HG03135 (cell line): ENCODE results near the gene MID1.

Source experiments
- ATAC-seq: cut with Tn5 transposase; IDR thresholded peaks from one replicate; pipeline ENCODE4 v1.9.1; 2021; ENCODE audit warnings: mild to moderate bottlenecking, moderate library complexity; ENCODE audit not compliant: unreplicated experiment

The MID1 gene, protein sequence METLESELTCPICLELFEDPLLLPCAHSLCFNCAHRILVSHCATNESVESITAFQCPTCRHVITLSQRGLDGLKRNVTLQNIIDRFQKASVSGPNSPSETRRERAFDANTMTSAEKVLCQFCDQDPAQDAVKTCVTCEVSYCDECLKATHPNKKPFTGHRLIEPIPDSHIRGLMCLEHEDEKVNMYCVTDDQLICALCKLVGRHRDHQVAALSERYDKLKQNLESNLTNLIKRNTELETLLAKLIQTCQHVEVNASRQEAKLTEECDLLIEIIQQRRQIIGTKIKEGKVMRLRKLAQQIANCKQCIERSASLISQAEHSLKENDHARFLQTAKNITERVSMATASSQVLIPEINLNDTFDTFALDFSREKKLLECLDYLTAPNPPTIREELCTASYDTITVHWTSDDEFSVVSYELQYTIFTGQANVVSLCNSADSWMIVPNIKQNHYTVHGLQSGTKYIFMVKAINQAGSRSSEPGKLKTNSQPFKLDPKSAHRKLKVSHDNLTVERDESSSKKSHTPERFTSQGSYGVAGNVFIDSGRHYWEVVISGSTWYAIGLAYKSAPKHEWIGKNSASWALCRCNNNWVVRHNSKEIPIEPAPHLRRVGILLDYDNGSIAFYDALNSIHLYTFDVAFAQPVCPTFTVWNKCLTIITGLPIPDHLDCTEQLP

DNA sequence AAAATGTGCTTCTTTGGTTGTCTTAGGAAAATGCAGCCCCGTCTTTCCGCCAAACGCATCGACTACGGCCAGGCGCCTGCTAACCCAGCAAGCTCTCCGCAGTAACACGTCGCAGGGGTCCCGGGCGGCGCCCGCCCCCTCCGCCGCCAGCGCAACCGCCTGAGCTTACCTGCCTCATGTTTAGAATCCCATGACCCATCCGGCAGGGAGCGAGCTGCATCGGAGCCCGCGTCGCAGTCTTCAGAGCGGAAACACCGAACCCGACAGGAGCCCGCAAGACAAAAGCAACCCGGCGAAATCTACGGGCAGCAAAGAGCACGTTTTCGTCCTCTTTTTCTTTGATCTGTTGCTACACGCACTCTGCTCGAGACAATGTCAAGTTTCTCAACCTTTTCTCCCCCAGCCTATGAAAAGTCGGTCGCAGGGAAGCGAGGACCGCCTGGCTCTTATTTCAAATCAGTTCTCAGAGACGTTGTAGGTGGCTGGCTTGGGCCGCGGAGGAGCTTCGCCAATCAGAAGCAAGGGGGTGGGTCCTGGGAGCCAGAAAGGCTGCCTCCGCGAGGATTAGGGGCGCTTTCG is at the start of gene MID1:
MID1 (minus strand) TSS at position 465 of the 579 bp plus-strand sequence. CDS start 53,038 bp downstream, outside the sequence.
- no peak for ATAC-seq

DNA sequence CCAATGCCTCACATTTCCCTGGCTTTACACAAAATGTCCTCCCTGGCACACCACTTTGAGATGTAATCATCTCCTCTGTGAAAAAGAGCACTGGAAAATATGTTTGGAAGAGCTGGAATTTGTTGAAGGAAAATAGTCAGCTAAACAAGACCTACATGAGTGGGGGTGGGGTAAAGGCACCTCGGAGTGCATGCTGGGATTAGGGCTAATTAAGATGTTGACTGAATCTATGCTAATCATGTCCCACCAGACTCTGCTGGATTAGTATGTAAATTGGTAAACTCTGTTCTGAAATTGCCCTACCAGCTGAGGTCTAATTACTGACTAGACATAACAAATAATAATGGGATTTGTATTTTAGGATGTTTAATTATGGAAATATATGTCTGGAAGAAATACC is 46.8 kb upstream of the MID1 start:
- ATAC-seq = no peak

DNA sequence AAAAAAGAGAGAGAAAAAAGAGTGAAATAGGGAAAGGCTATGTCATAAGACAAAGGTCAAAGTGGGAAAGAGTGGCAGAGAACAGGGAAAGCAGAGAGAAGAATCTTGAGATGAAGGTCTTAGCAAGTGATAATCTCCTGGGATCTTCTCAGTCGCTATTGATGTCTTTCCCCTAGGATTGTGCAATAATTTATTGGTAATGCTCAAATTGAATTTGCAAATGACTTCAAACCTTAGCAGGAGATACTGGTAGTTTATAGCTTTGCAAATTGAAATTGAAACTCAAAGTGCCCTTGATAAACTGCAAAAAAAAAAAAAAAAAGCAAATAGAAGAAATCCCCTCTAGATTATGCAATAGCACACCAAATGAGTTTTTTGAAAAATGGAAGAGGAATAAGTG is 45.7 kb upstream of the MID1 start:
- ATAC-seq = no peak

DNA sequence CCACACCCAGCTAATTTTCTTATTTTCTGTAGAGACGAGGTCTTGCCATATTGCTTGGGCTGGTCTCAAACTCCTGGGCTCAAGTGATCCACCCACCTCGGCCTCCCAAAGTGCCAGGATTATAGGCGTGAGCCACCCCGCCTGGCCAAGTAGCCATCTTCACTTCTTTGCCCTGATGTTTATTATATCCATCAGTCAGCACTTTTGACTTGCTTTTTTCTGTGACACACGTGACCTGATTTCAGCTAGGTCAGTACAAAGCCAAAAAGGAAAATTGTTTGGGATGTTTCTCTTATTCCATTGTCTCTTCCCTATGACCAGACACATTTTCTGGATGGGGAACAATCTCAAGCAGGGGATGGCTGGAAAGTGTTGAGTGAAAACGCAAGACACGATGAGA is 45.3 kb upstream of the MID1 start:
- ATAC-seq = no peak

DNA sequence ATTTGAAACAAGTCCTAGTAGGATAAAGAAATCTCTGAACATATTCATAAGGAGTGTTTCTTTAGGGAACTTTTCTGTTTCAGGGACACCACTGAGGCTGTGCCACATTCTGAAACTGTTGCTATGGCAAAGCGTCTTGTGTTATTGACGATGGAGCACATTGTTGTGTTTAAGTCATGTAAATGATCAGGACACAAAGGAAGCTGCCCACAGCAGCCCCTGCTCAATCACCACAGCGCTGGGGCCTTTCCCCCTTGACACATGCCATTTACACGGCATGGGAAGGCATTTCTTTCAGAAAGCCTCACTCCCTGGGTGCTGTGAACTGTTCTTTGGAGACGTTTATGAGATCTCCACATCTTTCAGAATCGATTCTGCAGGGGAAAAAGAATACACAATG is 39.8 kb upstream of the MID1 start:
- no peak for ATAC-seq

DNA sequence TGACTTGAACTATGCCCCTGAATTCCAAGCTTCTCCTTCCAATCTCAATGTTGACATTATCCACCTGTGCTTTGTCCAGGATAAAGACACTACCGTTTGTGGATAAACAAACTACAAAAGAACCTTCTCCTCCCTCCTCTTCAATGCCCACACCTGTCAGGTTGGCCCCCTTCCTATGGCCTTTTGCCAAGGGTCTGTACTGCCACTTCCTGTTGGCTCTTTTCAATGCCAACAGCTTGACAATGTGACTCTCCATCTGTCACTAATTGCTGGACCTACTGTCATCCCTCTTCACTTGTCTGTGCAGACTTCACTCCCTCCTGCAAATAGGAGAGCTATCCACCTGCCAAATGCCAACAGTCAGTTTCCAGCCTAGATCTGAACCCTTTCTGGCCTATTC is 35.8 kb upstream of the MID1 start:
- no peak for ATAC-seq

DNA sequence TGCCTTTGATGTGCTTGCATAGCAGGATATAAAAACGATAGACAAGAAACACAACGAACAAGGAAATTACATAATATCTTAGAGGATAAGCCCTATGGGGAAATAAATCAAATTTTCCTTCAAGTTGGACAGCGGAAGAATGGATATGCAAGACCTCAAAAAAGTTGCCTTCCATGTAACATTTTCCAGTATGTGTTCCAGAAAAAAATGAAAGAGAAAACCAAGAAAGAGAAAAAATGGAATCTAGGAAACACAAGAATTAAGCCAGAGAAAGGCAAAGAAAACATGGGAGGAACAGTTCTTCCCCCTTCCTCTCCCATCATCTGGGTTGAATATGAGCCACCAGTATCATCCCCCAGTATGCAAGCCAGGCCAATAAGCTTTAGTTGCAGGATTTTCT is 34.6 kb upstream of the MID1 start:
- no peak for ATAC-seq

DNA sequence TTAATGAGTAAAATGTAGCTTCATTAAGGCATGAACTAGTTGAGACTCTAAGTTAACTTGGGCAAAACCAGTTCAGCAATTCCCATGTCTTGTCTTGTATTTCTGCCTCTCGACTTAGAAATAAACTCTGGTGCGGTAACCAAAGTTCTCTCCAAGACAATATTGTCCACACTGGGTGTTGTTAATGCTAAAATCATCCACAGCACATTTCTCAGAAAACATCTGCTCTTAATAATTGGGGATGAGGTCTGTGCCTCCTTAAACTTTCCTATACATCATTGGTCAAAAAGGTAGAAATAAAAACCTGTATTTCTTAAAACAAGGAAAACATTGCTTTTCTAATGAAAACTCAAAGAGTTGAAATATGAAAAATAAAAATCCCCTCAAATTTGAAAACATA is 32.9 kb upstream of the MID1 start:
- ATAC-seq = no peak

DNA sequence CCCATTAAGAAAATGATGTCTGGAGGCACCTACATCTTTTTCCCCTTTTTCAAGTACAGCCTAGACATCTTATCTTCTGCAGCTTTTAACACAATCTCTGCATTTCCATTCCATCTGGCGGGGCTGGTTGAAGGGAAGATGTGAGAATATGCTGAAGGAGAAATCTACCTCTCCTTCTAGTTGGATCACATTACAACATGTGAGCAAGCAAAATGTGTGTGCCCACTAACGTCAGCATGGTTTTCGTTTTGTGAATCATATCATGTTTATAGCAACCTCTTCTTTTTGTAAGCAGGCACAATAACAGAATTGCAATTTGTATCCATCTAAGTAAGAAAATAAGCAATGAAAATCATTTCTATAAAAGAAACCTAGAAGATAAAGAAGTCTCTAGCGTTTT is 28.9 kb upstream of the MID1 start:
- ATAC-seq = no peak

DNA sequence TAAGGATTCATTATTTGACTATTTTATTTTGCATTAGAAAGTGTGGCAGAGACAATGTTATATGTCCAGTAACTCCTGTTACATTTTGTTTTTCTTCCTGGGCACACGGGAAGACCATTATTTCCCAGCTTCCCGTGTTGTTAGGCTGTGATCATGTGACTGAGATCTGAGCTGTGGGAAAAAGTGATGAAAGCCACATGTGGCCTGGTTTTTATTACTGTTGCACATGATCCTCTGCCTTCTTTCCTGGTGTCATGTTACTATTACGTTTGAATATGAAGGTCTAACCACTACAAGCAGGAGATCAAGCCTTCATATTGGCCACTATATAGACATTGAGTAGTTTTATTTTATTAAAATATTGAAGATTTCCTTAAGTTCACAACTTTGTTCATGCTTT is 28.2 kb upstream of the MID1 start:
- ATAC-seq = no peak

DNA sequence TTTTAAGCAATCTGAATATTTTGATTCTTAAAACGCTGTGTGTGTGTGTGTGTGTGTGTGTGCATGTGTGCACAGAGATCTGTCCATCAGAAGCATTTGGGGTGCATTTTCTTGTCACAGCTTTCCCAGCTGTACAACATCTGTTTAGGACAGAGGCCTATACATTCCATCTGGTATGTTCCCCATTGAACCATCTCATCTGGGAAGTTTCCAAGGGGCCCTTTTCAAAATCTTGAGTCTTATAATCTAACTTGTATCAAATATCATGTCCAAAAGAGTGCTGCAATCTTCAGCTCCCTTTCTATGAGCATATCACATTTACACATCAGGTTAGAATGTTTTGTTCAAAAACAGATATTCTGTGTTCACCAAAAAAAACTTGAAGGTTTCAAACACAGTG is 16.5 kb upstream of the MID1 start:
- no peak for ATAC-seq

DNA sequence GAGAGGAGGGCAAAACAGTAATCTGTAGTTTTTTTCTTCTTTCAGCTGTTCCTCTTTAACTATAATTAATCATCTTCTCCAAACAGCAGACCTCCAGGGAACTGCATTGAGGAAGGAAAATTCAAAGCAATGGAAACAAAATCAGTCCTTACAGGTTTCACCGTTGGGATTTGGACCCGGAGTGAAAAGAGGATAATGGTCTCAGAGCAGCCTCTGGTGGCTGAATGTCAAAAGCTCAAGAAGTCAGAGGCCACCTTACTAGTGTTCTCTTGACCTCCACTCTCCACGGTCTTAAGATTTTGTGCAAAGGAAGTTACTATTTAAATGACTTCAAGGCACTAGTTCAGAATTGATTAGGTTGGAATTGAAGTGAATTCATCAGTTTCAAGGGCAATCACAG is 16.0 kb upstream of the MID1 start:
- ATAC-seq = no peak

DNA sequence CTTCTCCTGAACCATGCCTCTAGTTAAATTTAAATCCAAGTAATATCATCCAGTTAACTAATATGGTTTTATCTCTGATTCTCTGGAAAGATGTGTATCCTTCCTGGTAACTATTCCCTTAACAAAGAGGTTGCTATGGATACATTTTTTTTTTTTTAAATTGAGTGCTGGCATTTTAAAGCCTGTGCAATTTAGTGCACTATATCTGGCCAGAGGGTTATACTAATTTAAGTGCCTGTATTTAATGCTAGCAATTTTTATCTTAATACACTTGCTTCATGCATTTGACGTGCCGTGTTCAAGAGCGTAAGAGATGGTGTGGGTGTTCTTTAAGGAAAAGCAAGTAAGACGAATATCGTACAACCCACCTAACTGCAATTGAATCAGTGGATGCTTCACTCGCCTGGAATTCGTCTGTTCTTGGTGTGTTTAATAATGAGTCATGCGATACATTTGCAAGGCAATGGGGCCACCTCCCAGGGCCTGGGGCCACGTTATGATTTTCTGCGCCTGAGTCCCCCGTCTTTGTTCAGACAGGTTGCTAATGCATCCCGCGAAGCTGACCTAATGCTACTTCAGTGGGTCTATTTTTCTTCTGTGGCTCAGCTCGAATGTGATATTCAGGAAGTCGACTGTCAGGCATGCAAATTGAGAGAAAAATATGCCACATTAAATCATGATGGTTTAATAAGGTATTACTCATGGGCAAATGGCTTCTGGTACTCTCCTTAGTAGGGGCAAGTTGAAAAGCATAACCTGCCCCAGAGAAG is 14.2 kb upstream of the MID1 start:
- no peak for ATAC-seq

DNA sequence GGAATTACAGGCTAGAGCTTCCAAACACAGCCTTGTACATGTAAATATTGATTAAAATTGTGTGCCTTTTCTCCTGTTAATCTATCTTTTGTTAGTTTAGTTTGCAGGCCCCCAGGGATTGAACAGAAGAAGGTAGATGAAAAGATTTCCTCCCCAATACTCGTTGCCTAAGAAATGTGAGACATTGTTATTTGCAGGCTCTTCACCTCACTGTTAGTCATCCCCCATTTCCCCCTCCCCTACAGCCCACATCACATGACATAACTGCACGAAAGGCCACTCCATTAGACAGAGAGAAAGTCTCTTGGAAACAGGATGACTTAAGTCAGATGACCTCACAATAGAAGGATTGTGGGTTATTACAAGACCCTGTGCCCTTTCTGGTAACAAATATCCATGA is 13.3 kb upstream of the MID1 start:
- ATAC-seq = no peak

DNA sequence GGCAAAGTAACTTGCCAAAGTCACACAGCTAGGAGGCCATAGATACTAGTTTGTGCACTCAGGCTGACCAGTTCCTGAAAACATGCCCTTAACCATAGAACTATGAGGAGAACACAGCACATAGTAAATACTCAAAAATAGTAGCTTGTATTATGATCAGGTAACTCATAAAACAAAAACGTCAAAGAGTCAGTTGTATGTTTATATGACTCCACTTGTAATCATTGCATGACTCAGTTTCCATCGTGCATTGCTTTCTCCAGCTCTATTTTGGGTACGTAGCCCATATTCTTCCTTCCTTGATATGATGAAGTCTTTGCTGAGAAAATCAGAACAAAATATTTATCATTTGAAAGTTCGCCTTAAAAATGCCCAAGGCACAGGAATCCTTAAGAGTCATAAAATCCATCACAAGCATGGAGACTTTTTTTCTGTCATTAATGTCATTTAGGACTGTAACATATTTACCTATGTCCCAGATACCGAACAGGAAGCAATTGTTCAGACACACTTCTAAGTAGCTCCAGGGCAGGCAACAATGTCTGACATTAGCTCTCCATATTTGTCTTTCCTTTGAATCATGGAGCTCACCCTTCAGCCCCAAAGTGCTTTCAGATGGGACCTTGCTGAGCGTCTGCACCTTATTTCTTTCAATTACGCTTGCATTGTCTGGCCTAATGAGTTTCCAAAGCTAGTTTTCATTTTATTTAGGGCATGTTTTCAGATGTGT is 11.2 kb upstream of the MID1 start:
- no peak for ATAC-seq

DNA sequence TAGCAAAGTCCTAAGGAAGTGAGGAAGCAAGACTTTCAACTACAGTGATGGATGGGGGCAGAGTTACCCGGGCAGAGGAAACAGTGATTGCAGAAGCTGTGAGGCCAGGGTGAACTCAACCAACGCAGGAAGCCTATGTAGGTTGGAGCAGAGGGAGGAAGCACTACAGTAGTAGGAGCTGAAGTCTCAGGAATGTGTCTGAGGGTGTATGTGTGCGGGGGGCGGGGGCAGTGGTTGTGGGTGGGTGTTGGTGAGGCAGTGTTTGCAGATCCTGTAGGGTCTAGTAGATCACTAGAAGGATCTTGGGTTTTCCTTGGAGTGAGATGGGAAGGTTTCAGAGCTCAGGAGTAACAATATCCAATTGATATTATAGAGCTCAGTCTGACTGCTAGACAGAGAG is 9.9 kb upstream of the MID1 start:
- ATAC-seq = no peak

DNA sequence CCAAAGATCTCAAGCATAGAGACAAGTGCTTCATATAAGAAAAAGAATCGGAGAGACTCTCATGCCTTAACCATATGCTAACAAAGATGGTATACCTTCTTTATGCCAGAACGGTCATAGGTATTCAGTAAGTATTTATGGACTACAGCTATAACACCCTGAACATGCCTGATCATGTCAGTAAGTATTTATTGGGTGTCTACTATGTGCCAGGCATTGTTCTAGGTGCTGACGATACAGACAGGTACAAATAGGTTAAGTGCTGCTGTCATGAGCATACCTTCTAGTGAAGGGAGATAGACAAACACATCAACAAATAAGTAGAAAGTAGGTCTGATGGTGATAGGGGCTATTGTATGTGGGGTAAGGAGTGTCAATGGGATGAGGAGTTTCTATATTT is 9.5 kb upstream of the MID1 start:
- ATAC-seq = no peak

DNA sequence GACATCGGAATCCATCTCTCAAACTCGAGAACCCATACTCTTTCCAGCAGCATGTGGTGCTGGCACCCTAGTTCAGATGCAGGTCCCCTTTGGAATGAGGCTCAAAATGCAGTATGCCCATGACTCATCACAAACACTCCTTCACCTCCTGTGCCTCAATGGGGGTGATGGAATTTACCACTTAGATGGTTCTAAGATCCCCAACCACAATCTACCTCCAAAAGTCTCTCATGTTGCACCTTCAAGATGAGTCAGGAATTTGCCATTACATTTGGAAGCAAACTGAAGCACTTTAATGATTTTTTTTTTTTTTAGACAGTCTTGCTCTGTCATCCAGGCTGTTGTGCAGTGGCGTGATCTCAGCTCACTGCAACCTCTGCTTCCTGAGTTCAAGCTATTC is 8.5 kb upstream of the MID1 start:
- ATAC-seq = no peak

DNA sequence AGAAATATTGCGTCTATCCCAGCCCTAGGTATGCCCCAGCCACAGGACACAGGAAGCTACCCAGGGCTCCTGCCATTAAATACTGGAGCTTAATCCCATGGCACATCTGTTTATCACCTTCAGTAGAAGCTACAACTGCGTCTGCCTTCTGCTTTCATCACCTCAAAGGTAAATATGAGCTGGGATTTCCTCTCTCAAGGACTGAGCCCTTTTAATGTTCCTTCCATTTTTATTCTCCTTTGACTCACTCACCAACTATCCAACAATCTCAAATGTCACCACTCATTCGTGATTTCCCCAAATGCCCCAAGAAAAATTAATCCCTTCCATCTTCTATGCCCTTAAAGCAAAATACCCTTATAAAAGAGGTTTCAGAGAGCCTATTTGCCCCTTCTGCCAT is 1.8 kb upstream of the MID1 start:
- ATAC-seq = no peak

DNA sequence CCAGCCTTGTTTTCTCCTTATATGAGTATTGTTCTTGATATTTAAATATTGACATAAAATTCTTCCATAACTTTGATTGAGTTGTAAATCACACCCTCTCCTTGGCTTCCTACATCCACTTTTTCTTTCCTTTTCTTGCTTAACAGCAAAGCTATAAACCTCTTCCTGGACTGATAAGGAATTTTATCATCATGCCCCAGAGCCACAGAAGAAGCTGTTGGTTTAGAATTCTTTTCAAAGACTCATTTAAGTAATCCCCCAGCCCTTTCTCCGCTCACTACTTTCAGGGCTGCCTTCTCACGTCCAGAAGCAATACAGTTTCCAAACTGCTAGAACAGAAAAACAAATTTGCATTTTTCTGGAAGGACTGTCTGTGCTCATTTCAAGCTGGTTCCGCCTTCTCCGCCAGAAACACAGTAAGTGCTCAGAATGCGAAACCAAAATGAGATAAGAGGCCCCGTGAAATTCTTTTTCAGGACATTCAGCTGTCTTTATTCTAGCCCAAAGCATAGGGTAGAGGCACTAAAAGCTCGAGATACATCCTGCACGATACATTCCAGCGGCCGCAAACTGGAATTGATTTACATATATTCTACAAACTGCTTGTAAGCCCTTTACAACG is 849 bp downstream of the MID1 start:
- no peak for ATAC-seq
